Chondrocyte (in vitro differentiated cells): Measurements from ENCODE around the gene SCNN1B. TPM values are rescaled to one million over a fixed set of nuclear protein-coding genes. Genes with fewer than 3 reads are reported as not detected.

Experiments used
- DNase-seq: peaks from one replicate; pipeline ENCODE4 v3.0.0; 2021; ENCODE audit warnings: mixed read lengths, low spot score
- H3K27ac Mint-ChIP-seq: one replicate; pipeline ENCODE4 v1.8.0; 2021; ENCODE audit warnings: mild to moderate bottlenecking, moderate library complexity, mixed read lengths; ENCODE audit not compliant: unreplicated experiment
- H3K27me3 Mint-ChIP-seq: 2 replicates; pipeline ENCODE4 v1.8.0; 2021; ENCODE audit warnings: low read depth, mixed read lengths
- H3K36me3 Mint-ChIP-seq: 2 replicates; pipeline ENCODE4 v1.8.0; 2021; ENCODE audit warnings: low read depth, mixed read lengths
- H3K4me1 Mint-ChIP-seq: 2 replicates; pipeline ENCODE4 v1.8.0; 2021; ENCODE audit warnings: low read depth, mild to moderate bottlenecking, mixed read lengths
- H3K4me3 Mint-ChIP-seq: one replicate; pipeline ENCODE4 v1.8.0; 2021; ENCODE audit warnings: mild to moderate bottlenecking, moderate library complexity, mixed read lengths; ENCODE audit not compliant: unreplicated experiment
- H3K9me3 Mint-ChIP-seq: 2 replicates; pipeline ENCODE4 v1.8.0; 2021; ENCODE audit warnings: low read depth, mixed read lengths
- CTCF ChIP-seq: fragments of 200-600 bp; sonication (generic); IDR thresholded peaks from 2 replicates; pipeline ENCODE4 v1.5.0; 2021; ENCODE audit warnings: antibody characterized with exemption, mild to moderate bottlenecking, moderate library complexity
- total RNA-seq: library from RNA; stranded (reverse); gene quantifications from 3 replicates; pipeline ENCODE4 v1.2.1, GENCODE V29; 2021

Gene SCNN1B
- total RNA-seq, 1 donor from 2014 or later: not detected

- no peaks in the 10 kb centered on the region for H3K36me3 Mint-ChIP-seq
- no peaks in the 10 kb centered on the region for H3K27me3 Mint-ChIP-seq
- H3K9me3 Mint-ChIP-seq: no peaks in the 10 kb centered on the region
- no peak for DNase-seq
- H3K4me1 Mint-ChIP-seq: peaks cover 3% of the 10 kb centered on the region
- H3K27ac Mint-ChIP-seq: no peak overlapping the region
- no peak for TF ChIP-seq CTCF
- no peak overlapping the region for H3K4me3 Mint-ChIP-seq
These were observed 16.0 kb upstream of the SCNN1B start for GRCh38 chr16:23286131-23286532.

- Mint-ChIP-seq H3K27ac (no peak overlapping the region), H3K4me3 (no peak overlapping the region), H3K27me3 (no peaks in the 10 kb centered on the region), H3K4me1 (peaks cover 3% of the 10 kb centered on the region), H3K9me3 (no peaks in the 10 kb centered on the region), H3K36me3 (no peaks in the 10 kb centered on the region)
- no peak for DNase-seq
- TF ChIP-seq CTCF: no peak
These were observed 13.9 kb upstream of the SCNN1B start for GRCh38 chr16:23288209-23288608.

GRCh38 chr16:23288726-23289512 is 13.2 kb upstream of the SCNN1B start:
- no peak for TF ChIP-seq CTCF
- H3K4me1 Mint-ChIP-seq: peaks cover 3% of the 10 kb centered on the region
- no peak overlapping the region for H3K27ac Mint-ChIP-seq
- DNase-seq: no peak
- H3K36me3 Mint-ChIP-seq: no peaks in the 10 kb centered on the region
- no peaks in the 10 kb centered on the region for H3K27me3 Mint-ChIP-seq
- H3K9me3 Mint-ChIP-seq: no peaks in the 10 kb centered on the region
- H3K4me3 Mint-ChIP-seq: no peak overlapping the region

GRCh38 chr16:23290189-23291062 is 11.7 kb upstream of the SCNN1B start:
- DNase-seq: no peak
- Mint-ChIP-seq H3K4me1 (peaks cover 3% of the 10 kb centered on the region), H3K4me3 (no peak overlapping the region), H3K9me3 (no peaks in the 10 kb centered on the region), H3K27me3 (peaks cover 8% of the 10 kb centered on the region), H3K27ac (no peak overlapping the region), H3K36me3 (no peaks in the 10 kb centered on the region)
- TF ChIP-seq CTCF: no peak

GRCh38 chr16:23293016-23293415 is 9.1 kb upstream of the SCNN1B start:
- Mint-ChIP-seq H3K4me3 (no peak overlapping the region), H3K27me3 (peaks cover 12% of the 10 kb centered on the region), H3K27ac (no peak overlapping the region), H3K9me3 (no peaks in the 10 kb centered on the region), H3K36me3 (no peaks in the 10 kb centered on the region), H3K4me1 (no peaks in the 10 kb centered on the region)
- no peak for TF ChIP-seq CTCF
- DNase-seq: no peak
